Posterior vena cava (tissue), 2 donors: Measurements from ENCODE around the gene TMEM225. TPM values are rescaled to one million over a fixed set of nuclear protein-coding genes. Genes with fewer than 3 reads are reported as not detected.
"Not testable (repeated sequence)": the region's sequence is repeated elsewhere in the genome, so short reads cannot be mapped to it uniquely, and the experiment has no call there.

ENCODE experiments used
- DNase-seq: peaks from one replicate; pipeline ENCODE4 v3.0.0-alpha.2; 2020; ENCODE audit warnings: low spot score
- intact Hi-C, 2 donors: fragments of 100-400 bp; cut with DNase I; formaldehyde crosslinking; loops; one replicate each; pipeline versions ENCODE4 v1.14.1 to v1.14.2; 2022 to 2023
- long read RNA-seq, 2 donors: library from polyadenylated mRNA; unstranded; transcript quantifications; one replicate each; pipeline ENCODE4 v2.0.0, GENCODE V29; 2020 to 2021
- total RNA-seq, 2 donors: library from RNA; stranded (reverse); fragmentation: NEBNext Ultra II Directional; extraction: Animal tissue kit (Norgen Biotek cat#: 25700); gene quantifications; one replicate each; pipeline ENCODE4 v1.2.1, GENCODE V29; 2021
- donor health status: DM: yes; HTN: yes; CAD: no.
- donor health status: DM: yes; HTN: yes; CAD: no.

Gene TMEM225, protein sequence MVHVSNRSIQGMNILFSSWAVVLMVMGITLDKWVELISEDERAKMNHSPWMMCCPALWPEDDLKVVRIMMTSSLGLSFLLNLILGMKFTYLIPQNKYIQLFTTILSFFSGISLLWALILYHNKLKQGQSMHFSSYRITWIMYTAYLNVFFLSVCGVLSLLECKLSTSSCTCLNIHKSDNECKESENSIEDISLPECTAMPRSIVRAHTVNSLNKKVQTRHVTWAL
- not detected for total RNA-seq
- long read RNA-seq, donor 1: 0 reads
- long read RNA-seq, donor 2: 0 reads

GRCh38 chr11:123885570-123885969 lies at the start of gene TMEM225:
TMEM225 (minus strand) TSS chr11:123885670; CDS start chr11:123885425, 245 bp downstream.
- intact Hi-C loops: no loop called here
- DNase-seq: no peak

GRCh38 chr11:123924027-123924426 lies 38.6 kb upstream of the TMEM225 start:
- DNase-seq: no peak
- intact Hi-C loops: no loop called here

GRCh38 chr11:123920943-123921342 lies 35.5 kb upstream of the TMEM225 start:
- intact Hi-C loops: no loop called here
- no peak for DNase-seq

- intact Hi-C loops: no loop called here
- DNase-seq: no peak
Observed at GRCh38 chr11:123905826-123906225, 20.4 kb upstream of the TMEM225 start.

GRCh38 chr11:123904932-123905331 lies 19.5 kb upstream of the TMEM225 start:
- intact Hi-C loops: no loop called here
- DNase-seq: no peak

- intact Hi-C loops: no loop called here
- DNase-seq: no peak
Observed at GRCh38 chr11:123903932-123904331, 18.5 kb upstream of the TMEM225 start.

DNA sequence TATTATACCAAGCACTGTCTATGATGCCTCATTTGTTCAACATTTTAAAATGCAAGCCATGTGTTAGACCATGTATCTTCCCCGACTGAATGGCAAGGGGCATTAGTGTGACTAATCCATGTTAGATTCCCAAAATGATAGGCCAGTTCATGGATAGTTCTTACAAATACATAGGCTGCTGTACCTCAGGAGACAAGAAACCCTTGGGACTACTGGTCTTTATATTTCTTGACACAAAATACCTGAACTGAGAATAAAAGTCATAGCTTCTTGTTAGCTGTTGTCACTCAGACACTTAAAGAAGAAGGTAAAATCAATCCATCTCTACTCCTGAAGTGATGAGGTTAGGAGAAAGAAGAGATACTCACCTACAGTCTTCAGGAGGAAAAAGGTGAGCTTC lies 16.4 kb upstream of the TMEM225 start, which contains the start of gene OR8D4:
Gene OR8D4 (plus strand): TSS at position 301 of the 400 bp plus-strand sequence. CDS start 4,265 bp downstream, outside the sequence.
- intact Hi-C loops: no loop called here
- DNase-seq: no peak

- DNase-seq: no peak
- intact Hi-C loops: no loop called here
Observed at GRCh38 chr11:123899792-123900191, 14.3 kb upstream of the TMEM225 start.

DNA sequence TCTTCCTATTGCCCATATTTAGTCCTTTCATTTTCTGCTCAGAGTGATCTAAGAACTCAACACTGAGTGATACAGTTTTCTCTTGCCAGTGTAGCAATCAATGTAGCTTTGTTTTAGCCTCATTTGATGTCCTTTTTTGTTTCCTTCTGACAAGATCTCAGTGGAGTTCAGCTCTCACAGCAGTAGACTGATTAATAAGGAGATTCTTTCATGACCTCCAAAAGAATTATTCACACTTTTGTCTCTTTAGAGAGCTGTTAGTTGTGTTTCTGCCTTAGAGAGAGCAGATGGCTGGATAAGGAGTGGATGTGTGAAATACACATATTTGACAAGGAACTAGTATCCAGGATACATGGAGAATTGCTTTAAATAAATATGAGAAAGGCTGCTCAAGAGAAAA lies 6.6 kb upstream of the TMEM225 start:
- intact Hi-C loops: no loop called here
- no peak for DNase-seq

GRCh38 chr11:123880912-123881311 lies 4.6 kb downstream of the TMEM225 start:
- intact Hi-C loops: no loop called here
- DNase-seq: no peak

DNA sequence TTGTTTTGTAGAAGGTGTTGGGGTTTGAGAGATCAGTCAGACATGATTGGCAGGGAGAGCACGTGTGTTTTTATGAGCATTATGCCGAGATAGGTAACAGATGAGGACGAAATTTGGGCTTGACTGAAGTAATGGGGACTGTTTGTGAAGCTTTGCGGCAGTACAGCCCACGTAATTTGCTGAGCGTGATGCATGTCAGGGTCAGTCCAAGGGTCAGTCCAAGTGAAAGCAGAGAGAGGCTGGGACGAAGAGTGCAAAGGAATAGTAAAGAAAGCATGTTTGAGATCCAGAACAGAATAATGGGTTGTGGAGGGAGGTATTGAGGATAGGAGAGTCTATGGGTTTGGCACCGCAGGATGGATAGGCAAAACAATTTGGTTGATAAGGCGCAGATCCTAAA lies 17.7 kb downstream of the TMEM225 start:
- intact Hi-C loops, DNase-seq: not testable (repeated sequence)

- intact Hi-C loops, DNase-seq: not testable (repeated sequence)
Observed at GRCh38 chr11:123865293-123865692, 20.2 kb downstream of the TMEM225 start.

GRCh38 chr11:123859731-123860130 lies 25.7 kb downstream of the TMEM225 start:
- intact Hi-C loops: loop anchor here in 1 of 2 donors (5.0 kb wide), 1 partner anchor 1833 kb away; no protein-coding TSS in a partner anchor
- no peak for DNase-seq

GRCh38 chr11:123856444-123856843 lies 29.0 kb downstream of the TMEM225 start:
- intact Hi-C loops: loop anchor here in 1 of 2 donors (5.0 kb wide), 1 partner anchor 1836 kb away; no protein-coding TSS in a partner anchor
- DNase-seq: no peak

DNA sequence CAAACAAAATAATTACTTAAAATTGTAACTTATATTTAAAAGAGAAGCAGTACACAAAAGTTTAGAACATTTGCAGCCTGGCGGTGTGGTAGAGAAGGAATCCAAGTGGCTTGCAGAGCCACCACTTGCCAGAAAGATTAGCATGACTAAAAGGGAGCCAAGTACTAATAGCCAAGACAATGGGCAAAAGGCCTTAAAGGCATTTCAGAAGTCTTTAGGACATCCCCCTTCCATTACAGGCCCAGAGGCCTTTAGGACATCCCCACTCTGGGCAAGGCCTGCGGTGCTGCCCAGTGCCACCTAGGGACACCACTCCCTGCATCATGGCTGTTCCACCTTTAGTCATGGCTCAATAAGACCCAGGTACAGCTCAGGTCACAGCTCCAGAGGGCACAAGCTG lies 32.4 kb downstream of the TMEM225 start:
- intact Hi-C loops: loop anchor here in 1 of 2 donors (2.0 kb wide), 1 partner anchor 52 kb away; no protein-coding TSS in a partner anchor
- DNase-seq: no peak

DNA sequence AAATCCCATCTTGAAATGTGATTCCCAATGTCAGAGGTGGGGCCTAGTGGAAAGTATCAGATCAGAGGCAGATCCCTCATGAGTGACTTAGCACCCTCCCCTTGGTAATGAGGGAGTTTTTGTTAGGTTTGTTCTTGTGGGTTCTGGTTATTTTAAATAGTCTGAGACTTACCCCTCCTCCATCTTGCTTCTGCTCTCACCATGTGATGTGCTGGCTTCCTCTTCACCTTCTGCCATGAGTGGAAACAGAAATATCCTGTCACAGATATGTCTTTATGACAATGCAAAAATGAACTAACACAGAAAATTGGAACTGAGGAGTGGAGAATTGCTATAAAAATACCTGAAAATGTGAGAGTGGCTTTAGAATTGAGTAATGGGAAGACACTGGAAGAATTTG lies 33.1 kb downstream of the TMEM225 start:
- DNase-seq: no peak
- intact Hi-C loops: loop anchor here in 1 of 2 donors (2.0 kb wide), 1 partner anchor 52 kb away; no protein-coding TSS in a partner anchor

DNA sequence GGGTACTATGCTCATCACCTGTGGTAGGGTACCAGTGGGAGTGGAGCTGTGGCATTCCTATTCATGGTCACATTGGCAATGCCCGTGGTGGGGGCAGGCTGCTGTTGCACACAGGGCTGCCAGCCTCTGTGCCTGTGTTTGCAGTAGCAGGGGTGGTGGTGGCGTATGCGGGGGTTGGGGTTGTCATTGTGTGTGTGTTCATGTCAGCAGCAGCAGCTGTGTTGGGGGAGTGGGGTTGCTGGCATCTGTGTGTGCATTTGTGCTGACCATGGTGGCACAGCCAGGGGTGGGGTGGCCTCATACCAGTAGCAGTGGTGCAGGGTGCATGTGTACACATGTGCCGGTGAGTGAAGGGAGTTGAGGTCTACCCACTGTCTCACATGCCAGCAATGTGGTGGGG lies 34.4 kb downstream of the TMEM225 start:
- DNase-seq: no peak
- intact Hi-C loops: no loop called here

GRCh38 chr11:123841174-123841573 lies 44.3 kb downstream of the TMEM225 start:
- intact Hi-C loops: no loop called here
- no peak for DNase-seq

DNA sequence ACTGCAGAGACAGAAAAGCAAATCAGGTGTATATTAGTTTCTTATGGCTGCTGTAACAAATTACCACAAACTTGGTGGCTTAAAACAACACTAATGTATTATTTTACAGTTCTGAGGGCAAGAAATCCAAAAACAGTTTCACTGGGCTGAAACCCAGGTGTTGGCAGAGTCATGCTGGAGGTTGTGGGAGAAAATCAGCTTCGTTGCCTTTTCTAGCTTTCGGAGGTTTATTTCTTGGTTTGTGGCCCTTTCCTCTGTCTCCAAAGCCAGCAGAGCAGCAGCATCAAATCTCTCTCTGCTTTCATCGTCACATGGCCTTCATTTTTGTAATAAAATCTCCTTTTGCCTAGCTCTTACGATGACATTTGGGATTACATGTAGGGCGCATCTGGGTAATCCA lies 46.3 kb downstream of the TMEM225 start:
- no peak for DNase-seq
- intact Hi-C loops: no loop called here

DNA sequence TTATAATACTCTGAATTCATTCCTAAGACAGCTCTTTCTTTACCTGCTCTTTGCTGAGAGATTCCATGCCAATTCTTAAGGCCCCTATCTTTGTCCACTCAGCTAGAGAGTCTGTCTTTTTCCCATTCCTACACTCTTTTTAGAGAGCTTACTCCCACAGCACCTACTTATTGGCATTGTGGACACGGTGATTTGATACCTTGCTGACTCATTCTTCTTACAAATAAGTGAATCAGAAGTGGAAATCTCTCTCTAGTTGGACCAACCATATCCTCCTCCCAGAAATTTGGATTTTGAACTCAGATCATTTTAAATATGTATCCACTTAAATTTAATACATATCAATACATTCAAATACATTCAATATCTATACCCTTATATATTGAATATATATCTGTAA lies 46.8 kb downstream of the TMEM225 start:
- intact Hi-C loops: no loop called here
- DNase-seq: no peak

- DNase-seq: no peak
- intact Hi-C loops: no loop called here
Observed at GRCh38 chr11:123838199-123838598, 47.3 kb downstream of the TMEM225 start.
